ENCODE data around the gene NKX3-2. TPM values are rescaled to one million over a fixed set of nuclear protein-coding genes. Genes with fewer than 3 reads are reported as not detected.

The NKX3-2 gene
- total and polyA plus RNA-seq, 9 of the 15 experiments (the other 6 are each of a cell fraction or from before 2014, with no cell fraction given), result 0.03 to 0.81 (median 0.27) TPM; not detected in 1

GRCh38 chr4:13525606-13526281 lies 18.6 kb downstream of the NKX3-2 start (continued):
- TF ChIP-seq PATZ1 (CRISPR knock-in tag; IDR thresholded peaks at IDR 0.05; ENCODE audit: borderline replicate concordance), result no peak
- TF ChIP-seq ZFP1 (CRISPR knock-in tag; IDR thresholded peaks at IDR 0.05), result no peak
- TF ChIP-seq KLF13 (tag; IDR thresholded peaks at IDR 0.05; ENCODE audit: borderline replicate concordance, low read depth), result no peak
- TF ChIP-seq SUPT5H (IDR thresholded peaks at IDR 0.05), result no peak
- TF ChIP-seq RFX7 (CRISPR knock-in tag; IDR thresholded peaks at IDR 0.05), result no peak
- TF ChIP-seq JUNB (CRISPR knock-in tag; conservative IDR thresholded peaks at IDR 0.05), result no peak
- no peak for TF ChIP-seq POLR2AphosphoS2 (IDR thresholded peaks at IDR 0.05; ENCODE audit: low read length)
- TF ChIP-seq RBM14 (IDR thresholded peaks at IDR 0.05; ENCODE audit: borderline replicate concordance, insufficient read depth, low read depth, low read length), result no peak
- TF ChIP-seq FOXP4 (CRISPR knock-in tag; IDR thresholded peaks at IDR 0.05; ENCODE audit: borderline replicate concordance), result no peak
- no peak for TF ChIP-seq NR3C1 (CRISPR knock-in tag; IDR thresholded peaks at IDR 0.05)
- no peak for TF ChIP-seq ZNF512 (tag; IDR thresholded peaks at IDR 0.05)
- TF ChIP-seq TCF3 (CRISPR knock-in tag; IDR thresholded peaks at IDR 0.05), result peak; percentile 79
- TF ChIP-seq TFAP4 (CRISPR knock-in tag; IDR thresholded peaks at IDR 0.05; ENCODE audit: borderline replicate concordance), result no peak
- TF ChIP-seq ZNF324 (CRISPR knock-in tag; IDR thresholded peaks at IDR 0.05), result no peak
- peak; percentile 21; the same call in 1 of the 2 replicates for TF ChIP-seq ATF3 (IDR thresholded peaks at IDR 0.05)
- TF ChIP-seq ATF3 (CRISPR knock-in tag; conservative IDR thresholded peaks at IDR 0.05), result no peak
- TF ChIP-seq ZNF280A (IDR thresholded peaks at IDR 0.05; ENCODE audit: low read depth, partially characterized antibody), result no peak
